NCI-H2227 (cell line): ENCODE results near the gene SMURF1.

Source experiments
- DNase-seq: peaks from one replicate; lab custom pipeline; 2025; ENCODE audit not compliant: unreplicated experiment; lab: John Stamatoyannopoulos, UW

The SMURF1 gene

DNA sequence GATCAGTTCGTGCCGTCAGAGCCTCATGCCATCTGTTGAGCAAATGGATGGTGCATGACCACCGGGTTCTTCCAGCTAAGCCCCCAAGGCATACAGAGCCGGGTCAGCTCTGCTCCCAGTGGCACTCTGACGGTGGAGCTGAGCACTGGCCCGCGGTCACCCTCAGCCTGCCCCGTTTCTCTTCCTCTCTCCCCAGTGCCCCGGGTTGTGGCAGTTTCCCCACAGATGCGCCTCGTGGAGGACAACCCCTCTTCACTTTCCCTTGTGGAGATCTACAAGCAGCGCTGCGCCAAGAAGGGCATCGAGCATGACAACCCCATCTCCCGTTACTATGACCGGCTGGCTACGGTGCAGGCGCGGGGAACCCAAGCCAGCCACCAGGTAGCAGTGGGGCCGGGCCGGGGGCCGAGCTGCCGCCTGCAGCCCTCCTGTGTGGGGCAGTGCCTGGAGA lies 135.7 kb downstream of the SMURF1 start:
- no peak for DNase-seq

DNA sequence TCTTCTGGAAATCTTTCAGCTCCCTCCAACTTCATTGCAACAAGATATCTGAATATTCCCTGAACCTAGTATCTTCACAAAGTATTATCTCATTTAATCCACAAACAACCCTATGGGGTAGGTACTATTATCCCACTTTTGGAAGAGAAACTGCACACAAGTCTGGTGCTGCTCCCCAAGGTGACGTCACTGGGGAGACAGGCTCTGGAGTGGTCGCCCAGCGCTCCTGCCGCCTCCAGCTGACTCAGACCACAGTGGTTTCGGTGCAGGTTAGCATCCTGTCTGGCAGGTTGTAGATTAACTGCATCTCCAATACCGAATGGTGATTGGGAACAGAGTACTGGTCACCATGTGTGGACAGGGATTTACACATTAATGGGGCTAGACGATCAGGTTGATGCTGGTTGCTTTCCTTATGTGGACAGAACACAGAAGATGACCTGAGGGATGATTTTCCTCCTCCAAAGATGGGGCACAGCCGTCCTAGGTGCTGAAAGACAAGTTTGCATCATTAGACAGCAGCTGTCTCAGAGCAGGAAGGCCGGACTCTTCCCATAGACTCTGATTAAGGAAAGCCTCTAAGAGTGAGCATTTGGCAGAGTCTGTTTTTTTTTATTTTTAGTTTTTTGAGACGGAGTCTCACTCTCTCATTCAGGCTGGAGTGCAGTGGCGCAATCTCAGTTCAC lies 137.0 kb downstream of the SMURF1 start:
- DNase-seq: no peak

DNA sequence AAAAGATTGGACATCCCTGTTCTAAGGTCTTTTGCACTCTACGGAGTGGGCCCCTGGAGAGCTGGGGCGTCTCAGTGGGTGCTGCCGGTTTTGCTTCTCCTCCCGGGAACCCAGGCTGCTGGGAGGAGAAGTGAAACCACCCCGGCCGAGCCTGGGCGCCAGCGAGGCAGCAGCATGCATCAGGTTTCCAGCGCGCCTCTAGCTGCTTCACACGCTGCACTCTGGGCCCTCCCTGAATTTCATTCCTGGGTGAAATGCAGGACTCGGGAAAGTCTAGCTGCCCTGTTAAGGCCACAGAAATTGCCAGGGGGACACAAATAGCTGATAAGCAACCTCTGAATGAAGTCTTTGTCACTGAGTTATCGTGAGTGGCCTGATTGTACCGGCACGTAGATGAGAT lies 138.1 kb downstream of the SMURF1 start:
- DNase-seq: no peak

DNA sequence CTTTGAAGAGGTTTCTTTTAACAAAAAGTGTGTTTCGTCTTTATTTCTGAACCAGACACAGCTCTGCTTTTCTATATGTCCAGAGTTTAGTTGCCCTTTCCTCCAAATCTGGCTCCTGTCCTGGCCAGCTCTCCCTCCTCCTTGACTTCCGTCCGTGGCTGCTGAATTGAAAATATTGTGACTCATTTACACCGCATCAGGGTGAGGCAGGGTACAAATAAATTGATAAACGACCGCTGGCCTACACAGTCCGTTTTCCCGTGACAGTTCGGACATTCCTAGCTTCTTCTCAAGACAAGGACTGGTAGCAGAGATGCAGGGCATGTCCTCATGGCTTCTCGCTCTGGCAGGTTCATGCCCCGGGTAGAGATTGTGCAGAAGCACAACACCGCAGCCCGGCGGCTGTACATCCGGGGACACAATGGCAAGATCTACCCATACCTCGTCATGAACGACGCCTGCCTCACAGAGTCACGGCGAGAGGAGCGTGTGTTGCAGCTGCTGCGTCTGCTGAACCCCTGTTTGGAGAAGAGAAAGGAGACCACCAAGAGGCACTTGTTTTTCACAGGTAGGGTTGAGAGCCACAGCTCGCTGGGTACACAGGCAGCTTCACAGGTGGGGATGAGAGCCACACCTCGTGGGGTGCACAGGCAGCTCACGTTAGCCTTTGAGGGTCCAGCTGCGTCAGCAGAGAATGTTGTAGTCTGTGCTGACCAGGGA lies 139.0 kb downstream of the SMURF1 start:
- DNase-seq: no peak

DNA sequence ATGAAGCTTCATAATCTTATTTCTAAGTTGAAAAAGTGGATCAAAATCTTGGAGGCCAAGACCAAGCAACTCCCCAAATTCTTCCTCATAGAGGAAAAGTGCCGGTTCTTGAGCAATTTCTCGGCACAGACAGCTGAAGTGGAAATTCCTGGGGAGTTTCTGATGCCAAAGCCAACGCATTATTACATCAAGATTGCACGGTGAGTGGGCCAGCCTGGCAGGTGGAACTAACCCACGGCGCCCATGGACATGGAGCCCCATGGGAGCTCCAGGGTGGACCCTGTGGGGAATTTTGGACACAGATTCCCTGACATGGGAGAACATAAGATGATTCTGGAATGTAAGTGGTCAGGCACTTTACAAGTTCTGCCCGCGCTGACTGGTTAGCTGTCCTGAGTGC lies 139.7 kb downstream of the SMURF1 start:
- no peak for DNase-seq

DNA sequence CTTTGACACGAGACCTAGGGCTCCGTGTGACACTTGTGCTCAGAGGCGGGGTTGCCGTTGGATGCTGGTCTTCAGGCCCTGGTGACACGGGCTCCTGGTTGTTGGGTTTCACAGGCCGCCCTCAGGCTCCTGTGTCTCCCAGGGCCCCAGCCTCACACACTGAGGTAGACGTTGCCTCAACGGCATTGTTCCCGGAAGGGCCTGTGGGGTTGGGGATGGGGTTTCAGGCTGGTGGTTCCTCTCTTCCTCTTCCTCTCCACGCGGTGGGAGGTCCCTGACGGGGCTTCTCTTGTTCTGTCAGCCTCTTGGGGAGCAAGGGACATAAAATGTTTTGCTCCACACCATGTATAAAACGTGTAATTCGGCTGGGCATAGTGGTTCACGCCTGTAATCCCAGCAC lies 140.5 kb downstream of the SMURF1 start:
- DNase-seq: no peak

DNA sequence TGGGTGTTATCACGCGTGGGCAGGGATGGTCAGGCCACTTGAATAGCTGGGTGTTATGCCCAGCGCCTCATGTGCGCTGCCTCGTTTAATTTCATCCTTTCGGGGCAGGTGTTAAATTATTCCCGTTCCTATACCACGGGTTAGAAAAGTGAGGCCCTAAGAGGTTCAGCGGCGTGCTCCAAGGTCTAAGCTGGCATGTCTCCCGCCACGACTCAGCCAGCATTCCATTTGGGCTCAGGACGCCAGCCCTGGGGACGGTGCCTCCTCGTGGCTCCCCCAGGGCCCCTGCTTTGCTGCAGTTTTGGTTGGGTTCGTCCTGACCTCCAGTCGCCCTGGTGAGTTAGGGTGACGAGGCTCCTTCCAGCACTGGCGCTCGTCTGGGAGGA lies 141.1 kb downstream of the SMURF1 start:
- no peak for DNase-seq

DNA sequence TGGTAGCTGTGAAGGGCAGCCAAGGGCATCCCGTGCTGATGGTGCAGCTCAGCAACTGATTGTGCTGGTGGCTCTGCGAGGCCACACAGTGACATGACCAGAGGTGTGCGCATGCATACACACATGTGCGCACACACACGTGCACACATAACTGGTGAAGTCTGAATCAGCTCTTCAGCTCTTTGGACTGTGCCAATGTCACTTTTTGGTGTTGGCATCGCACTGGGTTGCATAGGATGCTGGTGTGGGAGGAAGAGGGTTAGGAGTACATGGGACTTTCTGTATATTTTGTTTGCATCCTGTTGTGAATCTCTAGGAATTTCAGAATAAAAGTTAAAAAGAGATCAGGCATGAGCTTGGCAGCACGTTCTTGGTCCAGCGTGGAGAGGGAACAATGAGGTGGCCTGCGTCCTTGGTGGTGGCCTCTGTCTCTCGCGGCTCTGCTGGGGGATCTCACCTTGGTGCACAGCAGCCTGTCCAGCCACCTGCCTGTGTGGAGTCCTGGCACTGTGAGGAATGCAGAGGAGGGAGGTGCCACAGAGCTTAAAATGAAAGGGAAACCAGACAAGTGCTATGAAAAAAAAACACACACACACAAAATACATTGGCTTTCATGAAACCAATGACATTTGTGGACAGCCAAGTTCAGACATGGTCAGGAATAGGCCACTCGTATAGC lies 141.6 kb downstream of the SMURF1 start:
- no peak for DNase-seq

DNA sequence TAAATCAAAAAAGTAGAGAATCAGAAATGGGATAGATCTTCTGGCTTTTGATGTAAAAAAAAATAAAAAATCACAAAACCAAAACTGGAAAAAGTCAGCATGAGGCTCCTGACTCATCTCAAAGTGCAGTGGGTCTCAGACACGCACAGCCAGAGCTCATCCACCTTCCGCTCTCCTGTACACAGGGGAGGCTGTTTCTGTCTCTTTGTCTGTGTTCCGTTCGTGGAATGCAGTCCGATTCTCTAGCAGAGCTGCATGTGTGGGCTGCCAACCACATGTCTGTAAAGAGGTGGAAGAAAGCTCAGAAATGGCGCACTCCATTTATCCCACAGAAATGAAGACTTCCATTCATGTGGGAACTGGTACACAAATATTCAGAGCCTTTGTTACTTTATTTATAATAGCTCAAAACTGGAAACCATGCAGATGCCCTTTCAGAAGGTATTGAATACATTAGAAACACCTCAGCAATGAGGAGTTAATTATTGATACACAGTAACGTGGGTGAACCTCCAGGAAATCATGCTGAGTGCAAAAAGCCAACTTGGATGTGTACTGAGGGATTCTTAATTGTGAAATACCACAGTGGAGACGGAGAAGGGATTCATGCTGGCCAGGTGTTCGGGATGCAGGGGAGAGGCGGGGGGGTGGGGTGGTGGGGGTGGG lies 142.3 kb downstream of the SMURF1 start:
- DNase-seq: no peak

DNA sequence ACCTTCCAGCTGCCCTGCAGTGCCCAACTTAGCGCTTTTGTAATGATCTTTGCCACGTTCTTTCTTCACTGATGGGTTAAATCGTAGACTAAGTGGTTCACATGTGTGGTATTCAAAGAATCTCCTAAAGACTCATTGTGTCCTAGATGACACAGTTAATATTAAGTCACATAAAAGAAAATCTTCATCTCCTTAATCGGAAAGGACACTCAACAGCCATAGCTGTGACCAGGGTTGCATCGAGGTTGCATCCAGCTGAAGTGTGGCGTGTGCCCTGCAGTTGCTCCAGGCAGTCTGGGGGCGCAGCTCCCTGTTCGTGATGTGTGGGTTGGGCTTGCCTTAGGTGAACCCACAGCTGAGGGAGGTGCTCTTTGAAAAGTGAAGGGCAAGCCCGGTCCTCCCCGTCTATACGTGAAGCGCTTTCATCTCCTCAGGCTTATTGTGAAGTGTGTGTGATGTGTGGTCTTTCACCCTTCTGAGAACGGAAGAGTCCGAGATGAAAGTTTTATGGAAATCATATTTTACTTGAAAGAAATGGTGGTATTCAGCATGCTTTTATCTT lies 142.9 kb downstream of the SMURF1 start:
- no peak for DNase-seq

DNA sequence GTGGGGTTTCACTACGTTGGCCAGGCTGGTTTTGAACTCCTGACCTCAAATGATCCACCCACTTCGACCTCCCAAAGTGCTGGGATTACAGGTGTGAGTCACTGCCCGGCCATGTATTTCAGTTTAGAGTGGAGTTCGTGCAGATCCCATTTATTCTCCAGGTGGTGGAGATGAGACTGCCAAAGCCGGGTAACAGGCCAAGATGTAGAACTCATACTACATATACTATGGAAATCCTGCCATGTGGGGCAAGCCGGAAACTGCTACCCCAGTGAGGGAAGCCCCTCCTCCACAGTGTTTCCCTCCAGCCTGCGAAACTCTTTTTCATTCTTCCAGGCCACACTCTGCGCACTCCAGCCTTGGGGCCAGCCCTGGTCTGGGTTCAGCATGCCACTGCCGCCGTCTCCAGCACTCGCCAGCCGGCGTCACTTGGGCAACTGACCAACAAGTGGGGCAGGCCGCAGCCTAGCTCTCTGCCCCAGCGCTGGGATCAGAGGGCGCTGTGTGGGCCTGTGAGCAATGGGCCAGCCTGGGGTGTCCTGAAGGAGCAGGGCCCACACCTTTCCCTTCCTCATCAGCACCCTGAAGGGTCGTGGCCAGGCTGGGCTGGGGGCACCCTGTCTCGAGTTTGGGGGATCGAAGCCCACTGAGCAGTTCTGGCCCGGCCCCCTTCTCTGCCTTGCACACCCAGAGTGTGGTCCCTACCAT lies 143.6 kb downstream of the SMURF1 start:
- no peak for DNase-seq

DNA sequence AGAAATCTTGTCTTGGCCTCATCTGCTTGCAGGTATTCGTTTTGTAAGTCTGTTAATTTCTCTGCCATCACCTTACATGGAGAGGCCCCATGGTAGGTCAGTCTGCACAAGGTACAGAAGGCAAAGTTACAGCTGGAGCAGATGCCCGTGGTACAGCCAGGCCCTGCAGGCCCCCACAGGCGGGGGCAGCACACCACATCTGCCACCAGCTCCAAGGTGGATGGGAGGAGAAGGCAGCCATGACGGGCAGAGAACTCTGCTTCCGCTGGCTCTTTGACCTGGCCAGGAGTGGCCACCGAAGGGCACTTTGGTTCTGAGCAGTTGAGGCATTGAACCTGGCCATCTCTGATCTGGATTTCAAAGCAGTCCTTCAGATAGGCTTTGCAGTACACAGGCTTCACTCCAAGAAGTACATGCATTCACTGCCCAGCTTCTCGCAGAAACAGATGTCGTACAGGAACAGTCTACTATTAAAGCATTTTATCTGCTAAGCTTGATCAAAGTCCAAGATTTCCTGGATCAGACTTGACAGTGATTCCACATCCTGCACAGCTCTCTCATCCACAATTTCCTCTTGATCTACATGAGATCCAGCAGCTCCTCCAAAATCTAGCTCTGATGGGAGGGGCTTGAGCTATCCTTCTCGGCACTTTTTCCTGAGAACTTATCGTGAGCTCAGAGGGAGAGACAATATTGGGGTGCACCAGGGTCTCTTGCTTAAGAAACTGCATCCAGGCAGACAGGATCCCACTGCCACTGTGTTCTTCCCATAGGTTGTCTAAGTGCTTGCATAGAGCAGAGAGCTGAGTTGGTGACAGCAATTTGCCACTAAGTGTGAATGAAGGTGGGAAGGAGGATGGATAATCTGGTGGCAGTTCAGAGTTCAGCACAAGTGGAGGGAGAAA lies 144.8 kb downstream of the SMURF1 start:
- DNase-seq: no peak

DNA sequence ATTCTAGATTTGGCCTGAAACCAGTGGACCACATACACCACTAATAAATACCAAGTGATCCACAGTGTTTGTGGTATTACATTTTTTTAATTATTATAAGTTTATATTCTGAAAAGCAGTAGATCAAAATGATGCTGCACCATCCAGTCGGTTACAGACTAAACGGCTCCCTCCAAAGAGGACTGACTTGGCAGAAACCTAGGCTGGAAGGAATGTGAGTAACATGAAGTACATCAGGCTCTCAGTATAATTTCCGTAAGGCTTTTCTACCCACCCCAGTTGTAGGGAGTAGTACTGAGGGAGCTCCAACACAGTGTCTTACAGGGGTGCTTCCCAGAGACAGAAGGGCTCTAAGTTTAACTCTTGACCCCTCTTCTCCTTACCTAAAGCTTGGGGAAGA lies 146.1 kb downstream of the SMURF1 start:
- no peak for DNase-seq

DNA sequence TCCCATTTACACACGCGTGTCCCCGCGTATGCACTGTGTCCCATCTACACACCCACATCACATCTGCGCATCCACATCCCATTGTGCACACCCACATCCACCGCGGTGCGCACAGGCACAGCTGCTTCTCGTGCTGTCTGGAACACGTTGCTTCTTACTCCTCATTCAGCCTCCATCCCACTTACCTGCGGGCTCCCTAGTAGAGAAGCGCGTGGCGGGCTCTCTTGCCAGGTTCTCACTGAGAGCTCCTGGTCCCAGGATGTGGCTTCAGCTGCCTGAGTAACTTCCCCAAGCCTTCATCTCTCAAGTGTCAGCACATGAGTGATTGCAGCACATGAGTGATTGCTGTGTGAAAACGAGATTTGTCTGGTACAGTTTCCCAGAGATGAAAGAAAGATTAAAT lies 147.8 kb downstream of the SMURF1 start:
- no peak for DNase-seq

DNA sequence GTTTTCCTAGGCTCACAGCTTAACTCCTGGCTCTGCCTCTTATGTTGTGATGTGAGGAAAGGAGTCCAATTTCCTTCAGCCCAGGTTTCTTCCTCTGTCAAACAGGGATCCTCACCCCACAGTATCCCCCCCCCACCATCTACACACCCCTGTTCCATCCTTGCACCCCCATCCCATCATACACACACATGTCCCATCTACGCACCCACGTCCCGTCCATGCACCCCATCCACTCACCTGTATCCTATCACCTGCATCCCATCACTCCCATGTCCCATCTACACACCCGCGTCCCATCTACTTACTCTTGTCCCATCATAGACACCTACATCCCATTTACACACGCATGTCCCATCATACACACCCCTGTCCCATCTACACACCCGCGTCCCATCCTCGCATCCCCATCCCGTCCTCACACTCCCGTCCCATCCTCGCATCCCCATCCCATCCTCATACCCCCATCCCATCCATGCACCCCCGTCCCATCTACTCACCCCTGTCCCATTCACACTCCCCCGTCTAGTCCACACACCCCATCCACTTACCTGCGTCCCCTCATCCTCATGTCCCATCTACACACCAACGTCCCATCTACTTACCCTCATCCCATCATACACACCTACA lies 148.3 kb downstream of the SMURF1 start:
- no peak for DNase-seq

DNA sequence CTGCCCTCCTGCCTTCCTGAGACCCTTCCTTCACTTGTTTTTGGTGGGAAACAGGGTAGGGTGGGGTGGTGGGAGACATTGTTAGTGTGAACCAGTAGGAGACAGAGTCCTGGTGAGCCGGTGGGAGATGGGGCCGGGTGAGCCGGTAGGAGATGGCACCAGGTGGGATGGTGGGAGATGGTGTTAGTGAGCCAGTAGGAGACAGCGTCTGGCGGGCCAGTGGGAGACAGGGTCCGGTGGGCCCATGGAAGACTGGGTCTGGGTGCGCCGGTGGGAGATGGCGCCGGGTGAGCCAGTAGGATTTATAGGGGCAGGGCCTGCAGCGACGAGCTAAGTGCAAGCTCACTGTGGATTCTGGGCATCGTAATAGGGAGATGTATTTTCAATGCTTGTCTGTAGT lies 148.8 kb downstream of the SMURF1 start:
- no peak for DNase-seq

DNA sequence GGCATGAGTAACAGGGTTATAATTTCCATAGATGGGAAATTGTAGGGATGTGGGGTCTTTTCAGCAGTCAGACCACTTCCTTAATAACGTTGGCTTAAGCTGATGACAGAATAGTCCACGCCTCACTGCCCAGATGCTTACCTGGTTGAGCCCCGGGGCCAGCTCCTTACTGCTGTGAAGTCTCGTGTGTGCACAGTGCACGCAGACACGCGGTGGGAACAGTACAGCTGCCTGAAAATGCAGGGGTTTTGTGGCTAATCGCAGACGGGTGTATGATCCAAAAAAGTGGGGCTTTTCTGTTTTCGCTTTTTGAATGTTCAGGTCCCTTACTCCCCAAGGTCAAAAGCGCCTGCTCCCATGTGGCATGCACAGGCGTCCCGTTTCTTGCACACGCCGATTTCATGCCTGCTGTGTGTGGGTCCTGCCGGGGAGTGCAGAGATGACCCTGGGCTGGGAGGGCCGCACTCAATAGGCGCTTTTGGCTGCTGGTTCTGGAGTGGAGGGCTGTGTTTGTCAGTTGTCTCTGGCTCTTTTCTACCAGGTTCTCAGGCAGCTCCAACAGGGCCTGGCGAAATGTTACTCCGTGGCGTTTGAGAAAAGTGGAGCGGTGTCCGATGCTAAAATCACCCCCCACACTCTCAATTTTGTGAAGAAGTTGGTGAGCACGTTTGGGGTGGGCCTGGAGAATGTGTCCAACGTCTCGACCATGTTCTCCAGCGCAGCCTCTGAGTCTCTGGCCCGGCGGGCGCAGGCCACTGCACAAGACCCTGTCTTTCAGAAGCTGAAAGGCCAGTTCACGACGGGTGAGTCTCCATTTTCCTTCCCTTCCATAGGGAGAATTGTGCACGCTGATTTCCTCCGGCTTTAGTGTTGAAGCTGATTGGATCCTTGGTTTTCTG lies 149.6 kb downstream of the SMURF1 start:
- DNase-seq: no peak
